GM19238 (cell line): ENCODE data around the gene TEX52.

ENCODE experiments used
- DNase-seq: peaks from one replicate; pipeline ENCODE4 v3.0.0; 2011; ENCODE audit warnings: low spot score; ENCODE audit not compliant: insufficient read length

TEX52 gene

DNA sequence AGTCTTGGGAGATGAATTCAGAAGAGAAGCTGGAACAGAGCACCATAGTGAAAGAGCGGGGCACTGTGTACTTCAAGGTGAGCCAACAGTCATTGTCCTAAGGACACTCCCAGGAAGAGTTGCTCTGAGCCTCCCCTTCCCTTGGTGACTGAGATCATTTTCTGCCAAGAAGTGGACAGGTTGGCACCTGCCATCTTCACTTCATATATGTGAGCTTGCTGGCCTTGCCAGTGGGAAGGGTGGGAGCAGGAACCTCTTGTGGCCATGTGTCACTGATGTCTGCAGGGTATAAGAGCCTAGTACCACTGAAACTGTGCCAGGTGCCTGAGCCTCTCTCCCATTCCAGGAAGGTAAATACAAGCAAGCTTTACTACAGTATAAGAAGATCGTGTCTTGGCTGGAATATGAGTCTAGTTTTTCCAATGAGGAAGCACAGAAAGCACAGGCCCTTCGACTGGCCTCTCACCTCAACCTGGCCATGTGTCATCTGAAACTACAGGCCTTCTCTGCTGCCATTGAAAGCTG, 56.7 kb downstream of the TEX52 start:
- DNase-seq, result no peak
